DLD1 (cell line): ENCODE measurements around the gene CASTOR1.

ENCODE experiments used
- in situ Hi-C: cut with HindIII; loops from 2 replicates; pipeline ENCODE4 v1.10.0; 2017; ENCODE audit warnings: low sequenced_read_pairs

The CASTOR1 gene

DNA sequence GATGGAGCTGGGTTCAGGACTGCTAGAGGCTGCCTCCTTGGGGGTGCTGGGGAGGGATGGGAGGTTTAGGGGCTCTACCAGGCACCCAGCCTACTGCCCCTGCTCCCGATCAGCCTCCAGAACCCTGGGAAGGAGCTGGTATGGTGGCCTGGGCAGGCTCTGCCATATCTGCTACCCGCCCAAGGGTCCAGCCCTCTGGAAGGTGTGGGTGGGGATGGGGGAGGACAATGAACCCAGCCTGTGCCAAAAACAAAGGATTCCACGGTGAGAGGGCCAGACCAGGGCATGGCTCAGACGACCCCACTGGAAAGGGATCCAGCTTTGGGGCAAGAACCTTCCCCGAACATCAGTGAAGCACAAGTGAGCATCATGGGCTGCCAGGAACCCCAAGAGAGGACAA is 3.0 kb downstream of the CASTOR1 start:
- in situ Hi-C loops: loop anchor here (10.0 kb wide), 1 partner anchor 98 kb away; the partner anchor contains the start of gene RNF215

DNA sequence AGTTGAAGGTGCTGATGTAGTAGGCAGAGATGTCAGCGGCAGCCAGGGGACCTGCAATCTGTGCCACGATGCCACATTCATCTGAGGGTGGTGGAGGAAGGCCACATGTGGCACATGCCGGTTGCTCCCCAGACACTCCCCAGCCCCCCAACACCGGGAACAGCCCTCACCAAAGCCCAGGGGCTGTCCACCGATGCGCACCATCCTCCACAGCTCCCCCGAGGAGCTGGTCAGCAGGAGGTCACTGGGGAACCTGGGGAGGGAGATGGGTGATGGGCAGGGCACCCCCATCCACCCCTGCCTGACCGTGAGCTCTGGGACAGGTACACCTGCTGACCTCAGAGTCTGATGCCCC is 3.5 kb downstream of the CASTOR1 start:
- in situ Hi-C loops: loop anchor here (10.0 kb wide), 1 partner anchor 99 kb away; the partner anchor contains the start of gene RNF215

DNA sequence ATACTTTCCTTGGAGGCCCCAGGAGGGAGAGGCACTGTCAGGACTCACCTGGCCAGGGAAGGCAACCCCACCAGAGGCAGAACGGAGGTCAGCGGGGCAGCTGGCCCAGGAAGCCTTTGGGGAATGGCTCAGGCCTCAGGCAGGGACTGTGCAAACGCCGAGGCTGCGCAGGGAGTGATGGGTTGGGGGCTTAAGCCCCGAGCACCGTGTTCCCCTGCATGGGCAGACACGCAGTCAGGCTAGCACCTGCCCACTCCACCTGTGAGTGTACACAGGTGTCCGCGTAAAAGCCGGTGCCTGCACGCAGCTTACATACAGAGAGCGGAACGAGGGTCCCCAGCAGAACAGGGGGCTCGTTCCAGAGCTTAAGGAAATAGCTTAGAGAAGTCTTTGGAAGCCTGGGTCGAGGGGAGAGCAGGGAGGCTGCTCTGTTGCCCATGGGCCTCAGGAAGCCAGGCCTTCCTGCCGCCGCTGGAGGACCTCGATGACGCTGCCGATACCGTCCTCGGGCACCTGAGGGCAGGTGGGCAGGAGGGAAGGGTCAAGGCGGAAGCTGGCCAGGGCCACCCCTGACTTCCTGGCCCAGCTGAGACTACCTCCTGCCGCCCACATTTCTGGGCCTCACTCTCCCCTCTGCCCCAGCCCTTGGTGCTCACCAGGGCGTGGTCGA is 4.0 kb downstream of the CASTOR1 start:
- in situ Hi-C loops: loop anchor here (10.0 kb wide), 1 partner anchor 99 kb away; the partner anchor contains the start of gene RNF215

DNA sequence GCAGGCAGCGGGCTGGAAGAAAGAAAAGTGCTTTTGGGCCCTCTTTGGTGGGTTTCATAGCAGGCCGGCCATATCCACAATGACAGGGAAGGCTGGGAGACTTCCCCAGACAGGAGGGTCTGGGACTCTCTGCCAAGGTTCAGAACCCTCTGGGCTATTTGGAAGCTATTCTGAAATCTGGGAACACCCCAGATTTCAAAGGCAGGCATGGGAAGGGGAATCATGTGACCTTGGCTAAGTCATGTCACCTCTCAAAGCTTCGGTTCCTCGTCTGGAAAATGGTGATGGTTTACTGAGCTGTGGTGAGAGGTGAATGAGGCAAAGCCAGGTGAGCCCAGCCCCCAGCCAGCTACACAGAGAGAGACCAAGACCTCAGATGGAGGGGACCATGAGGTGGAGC is 4.6 kb downstream of the CASTOR1 start:
- in situ Hi-C loops: loop anchor here (10.0 kb wide), 1 partner anchor 100 kb away; the partner anchor contains the start of gene RNF215

GRCh38 chr22:30284172-30284571 is 5.1 kb downstream of the CASTOR1 start:
- in situ Hi-C loops: loop anchor here (10.0 kb wide), 1 partner anchor 101 kb away; the partner anchor contains the start of gene RNF215

GRCh38 chr22:30283342-30283741 is 6.0 kb downstream of the CASTOR1 start:
- in situ Hi-C loops: loop anchor here (10.0 kb wide), 1 partner anchor 101 kb away; the partner anchor contains the start of gene RNF215

DNA sequence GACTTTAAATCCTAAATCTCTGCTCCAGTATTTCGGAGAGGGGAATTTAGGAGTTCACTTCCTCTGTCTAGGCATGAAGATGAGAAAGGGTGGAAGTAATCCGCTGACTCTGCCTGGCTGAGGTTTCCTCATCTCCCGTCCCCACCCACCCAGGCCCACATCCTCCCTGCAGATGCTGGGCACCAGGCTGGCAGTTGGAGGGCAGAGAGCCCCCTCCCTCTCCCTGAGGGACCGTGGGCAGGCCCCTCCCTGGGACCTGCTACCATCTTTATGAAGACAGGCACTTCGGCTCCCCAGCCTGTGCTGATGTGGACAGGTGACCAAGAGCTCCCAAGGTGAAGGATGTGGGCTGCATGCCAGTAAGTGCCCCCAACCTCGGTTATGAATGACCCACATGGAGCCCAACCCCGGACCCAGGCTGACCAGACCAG is 6.7 kb downstream of the CASTOR1 start:
- in situ Hi-C loops: loop anchor here (10.0 kb wide), 1 partner anchor 102 kb away; the partner anchor contains the start of gene RNF215

DNA sequence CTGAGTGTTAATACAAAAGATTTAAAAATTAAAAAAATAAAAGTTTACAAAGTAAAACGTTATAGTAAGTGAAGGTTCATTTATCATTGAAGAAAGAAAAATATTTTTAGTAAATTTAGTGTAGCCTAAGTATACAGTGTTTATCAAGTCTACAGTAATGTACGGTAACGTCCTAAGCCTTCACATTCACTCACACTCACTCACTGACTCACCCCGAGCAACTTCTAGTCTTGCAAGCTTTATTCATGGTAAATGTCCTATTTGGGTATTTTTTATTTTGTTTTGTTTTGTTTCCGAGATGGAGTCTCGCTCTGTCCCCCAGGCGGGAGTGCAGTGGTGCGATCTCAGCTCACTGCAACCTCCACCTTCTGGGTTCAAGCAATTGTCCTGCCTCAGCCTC is 8.8 kb downstream of the CASTOR1 start:
- in situ Hi-C loops: loop anchor here (10.0 kb wide), 1 partner anchor 104 kb away; the partner anchor contains the start of gene RNF215

- in situ Hi-C loops: loop anchor here (10.0 kb wide), 1 partner anchor 105 kb away; the partner anchor contains the start of gene RNF215
Observed at GRCh38 chr22:30279932-30280331, 9.4 kb downstream of the CASTOR1 start.

DNA sequence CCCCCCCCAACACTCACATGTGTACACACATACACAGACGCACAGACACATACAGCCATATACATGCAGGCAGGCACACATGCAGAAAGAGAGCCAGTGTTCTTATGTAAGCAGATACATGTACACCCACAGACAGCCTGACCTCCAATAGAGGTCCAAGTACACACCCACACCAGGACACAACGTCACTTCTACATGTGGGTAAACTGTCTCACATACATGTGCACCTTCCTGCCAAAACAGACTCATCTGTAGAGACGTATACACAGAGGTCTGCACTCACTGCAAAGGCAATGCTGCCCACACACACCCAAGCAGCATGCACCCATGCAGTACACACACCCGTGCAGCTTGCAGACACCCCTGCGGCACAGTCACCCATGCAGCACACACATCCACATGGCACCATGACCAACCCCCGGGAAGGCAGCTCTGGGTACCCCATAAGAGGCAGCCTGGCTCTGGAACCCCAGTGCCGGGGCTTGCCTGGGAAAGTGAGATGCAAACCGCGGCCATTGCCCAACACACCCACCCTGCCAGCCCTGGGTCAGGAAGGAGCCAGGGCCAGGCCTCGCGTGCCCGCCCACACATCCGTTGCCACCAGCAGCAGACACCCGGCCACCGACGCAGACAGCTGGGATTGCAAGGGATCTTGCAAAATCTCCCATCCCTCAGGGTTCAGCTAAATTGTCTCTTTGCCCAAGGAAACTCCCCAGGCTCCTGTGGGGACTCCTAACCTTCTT is 10.1 kb downstream of the CASTOR1 start:
- in situ Hi-C loops: no loop called here

GRCh38 chr22:30277547-30278344 is 11.6 kb downstream of the CASTOR1 start:
- in situ Hi-C loops: no loop called here

GRCh38 chr22:30276039-30276438 is 13.3 kb downstream of the CASTOR1 start:
- in situ Hi-C loops: no loop called here

DNA sequence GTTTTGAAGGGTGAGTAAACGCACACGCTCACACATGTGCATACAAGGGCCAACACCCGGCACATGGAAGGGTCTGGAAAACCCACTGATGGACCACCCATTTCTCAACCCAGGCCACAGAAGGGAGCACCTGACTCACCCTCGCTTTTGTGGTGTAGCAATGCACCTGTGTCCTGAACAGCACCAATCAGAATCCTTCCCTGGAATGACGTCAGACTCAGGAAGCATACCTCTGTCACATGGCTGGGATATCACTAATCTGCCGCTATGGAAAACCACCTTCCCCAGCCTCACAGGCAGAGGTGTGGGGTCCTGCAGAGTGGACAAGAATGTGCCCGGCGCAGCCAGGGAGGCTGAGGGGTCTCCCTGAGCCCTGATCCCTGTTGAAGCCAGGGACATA is 13.7 kb downstream of the CASTOR1 start:
- in situ Hi-C loops: no loop called here

DNA sequence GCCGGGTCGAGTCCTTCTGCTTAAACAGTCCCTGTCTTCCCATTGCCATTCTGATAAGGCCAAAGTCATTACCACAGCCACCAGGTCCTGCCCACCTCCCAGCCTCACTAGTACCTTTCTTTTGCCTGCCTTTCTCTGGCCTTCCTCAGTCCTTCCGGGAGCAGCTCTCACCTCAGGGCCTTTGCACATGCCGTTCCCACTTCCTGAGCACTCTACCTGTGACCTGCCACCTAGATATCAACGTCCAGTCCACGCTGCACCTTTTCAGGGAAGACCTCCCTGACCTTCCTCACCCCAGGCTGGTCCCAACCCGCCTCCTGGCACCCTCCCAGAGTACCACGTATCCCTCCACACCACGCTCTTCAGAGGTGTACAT is 14.9 kb downstream of the CASTOR1 start:
- in situ Hi-C loops: no loop called here

GRCh38 chr22:30273711-30274436 is 15.4 kb downstream of the CASTOR1 start:
- in situ Hi-C loops: no loop called here

- in situ Hi-C loops: no loop called here
Observed at GRCh38 chr22:30272781-30273601, 16.3 kb downstream of the CASTOR1 start.

DNA sequence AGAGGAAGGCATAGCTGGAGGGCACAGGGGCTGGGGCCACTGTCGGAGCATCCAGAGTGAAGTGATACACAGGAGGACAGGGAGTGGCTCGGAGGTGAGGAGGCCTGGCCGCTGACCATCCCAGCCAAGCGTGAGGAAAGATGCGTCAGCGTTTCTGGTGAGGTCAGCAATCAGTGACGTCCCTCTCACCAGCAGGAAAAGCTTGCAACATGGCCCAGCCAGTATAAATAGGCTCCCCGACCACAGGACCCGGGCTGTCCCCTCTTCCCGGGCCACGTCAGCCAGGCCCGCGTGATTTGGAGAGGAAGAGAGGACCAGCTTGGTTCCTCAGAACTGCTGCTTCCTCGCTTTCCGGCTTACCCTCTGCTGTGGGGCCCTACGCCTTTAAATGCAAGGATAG is 18.5 kb downstream of the CASTOR1 start:
- in situ Hi-C loops: no loop called here

GRCh38 chr22:30268331-30268730 is 21.0 kb downstream of the CASTOR1 start:
- in situ Hi-C loops: no loop called here
